ENCODE measurements around the gene RMND5A. TPM values are rescaled to one million over a fixed set of nuclear protein-coding genes. Genes with fewer than 3 reads are reported as not detected.

Gene RMND5A, protein sequence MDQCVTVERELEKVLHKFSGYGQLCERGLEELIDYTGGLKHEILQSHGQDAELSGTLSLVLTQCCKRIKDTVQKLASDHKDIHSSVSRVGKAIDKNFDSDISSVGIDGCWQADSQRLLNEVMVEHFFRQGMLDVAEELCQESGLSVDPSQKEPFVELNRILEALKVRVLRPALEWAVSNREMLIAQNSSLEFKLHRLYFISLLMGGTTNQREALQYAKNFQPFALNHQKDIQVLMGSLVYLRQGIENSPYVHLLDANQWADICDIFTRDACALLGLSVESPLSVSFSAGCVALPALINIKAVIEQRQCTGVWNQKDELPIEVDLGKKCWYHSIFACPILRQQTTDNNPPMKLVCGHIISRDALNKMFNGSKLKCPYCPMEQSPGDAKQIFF
- total RNA-seq = 93.2 TPM

DNA sequence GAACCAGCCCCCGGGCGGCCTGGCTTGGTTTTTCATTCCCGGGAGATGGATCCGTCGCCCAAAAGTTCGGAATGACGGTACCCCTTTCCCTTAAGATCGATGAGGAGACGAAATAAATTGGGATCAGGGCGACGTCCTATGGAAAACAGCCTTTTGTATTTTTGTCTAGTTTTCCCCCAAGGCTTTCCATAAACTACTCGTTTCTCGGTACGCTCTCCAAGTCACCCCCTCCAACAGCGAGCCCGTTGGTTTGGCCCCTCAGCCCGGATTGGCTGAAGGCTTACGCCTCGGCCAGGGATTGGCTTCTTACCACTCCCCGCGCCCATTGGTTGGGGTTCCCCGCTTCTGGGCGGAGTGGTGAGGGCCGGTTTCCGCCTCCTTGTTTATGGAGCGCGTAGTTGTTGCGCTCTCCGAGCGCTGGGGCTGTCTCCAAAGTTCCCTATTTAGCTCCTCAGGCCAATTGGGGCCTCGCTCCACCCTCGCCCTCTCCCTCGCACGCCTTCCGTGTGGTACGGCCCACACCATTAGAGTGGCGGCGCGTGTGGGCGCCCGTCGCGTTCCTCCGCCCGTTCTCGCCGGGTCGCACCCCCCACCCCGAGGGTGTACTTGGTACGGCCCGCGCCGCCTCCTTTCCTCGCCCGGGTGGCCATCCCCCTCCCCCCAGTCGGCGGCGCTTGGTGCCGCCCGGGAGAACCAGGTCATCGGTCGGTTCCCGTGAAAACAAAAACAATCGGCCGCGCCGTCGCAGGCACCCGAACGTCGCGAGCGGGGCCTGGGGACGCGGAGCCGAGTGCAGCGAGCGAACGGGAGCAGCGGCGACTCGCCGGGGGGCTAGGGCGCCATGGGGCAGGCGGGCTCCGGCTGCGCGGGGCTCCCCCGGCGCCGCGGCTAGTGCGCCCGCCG, at the start of gene RMND5A:
Gene RMND5A, plus strand, starts transcription at position 655 of the 903 bp plus-strand sequence. CDS start 377 bp downstream, outside the sequence.

DNA sequence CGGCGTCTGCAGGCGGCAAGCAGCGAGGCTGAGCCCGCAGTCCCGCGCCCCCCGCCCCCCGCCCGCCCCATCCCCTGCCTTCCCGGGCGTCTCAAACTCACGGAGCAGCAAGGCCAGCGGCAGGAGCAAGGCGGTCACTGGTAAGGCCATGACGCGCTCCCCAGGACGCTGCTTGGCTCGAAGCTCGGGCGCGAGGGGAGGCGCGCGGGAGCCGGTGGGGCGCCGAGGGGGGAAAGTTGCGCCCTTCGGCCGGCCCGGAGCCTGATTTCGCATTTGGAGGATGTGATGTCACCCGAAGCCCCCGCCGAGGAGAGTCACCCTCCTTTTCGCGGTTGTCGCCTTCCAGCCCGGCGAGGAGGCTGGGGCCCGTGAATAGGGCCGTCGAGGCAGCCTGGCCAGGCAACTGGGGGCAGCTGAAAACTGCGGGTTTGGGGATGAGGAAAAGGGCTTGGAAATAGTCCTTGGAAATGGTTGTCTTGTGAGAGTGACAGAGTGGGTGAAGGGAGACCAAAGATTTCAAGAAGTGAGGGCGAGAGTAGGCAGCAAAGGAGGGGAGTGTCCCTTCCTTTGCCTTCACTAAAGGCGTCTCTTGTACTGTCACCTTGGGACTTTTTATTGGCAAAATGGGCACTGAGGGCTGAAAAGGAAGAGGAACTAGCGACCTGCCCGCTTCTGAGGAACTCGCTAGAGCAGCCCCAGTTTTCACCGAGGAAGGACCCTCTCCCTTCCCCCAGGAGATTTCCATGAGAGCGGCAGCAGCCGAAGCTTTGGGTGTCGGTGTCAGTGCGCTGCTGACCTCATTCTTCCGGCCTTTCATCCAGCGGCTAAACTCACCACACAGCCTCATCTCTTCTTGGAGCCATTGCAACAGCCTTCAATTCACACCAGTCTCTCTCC, 70.8 kb downstream of the RMND5A start, which contains the start of gene CD8A:
Gene CD8A, minus strand, starts transcription at position 238 of the 897 bp plus-strand sequence. Its CDS starts 88 bp downstream, at position 150.

Other genes with a start within 250 kb of the RMND5A start
- 61.4 TPM for gene CHMP3, start 156.8 kb upstream of the RMND5A start, total RNA-seq
- gene RNF103, start 96.4 kb upstream of the RMND5A start, total RNA-seq = 45.1 TPM
- 0.27 TPM for gene CD8A, start 70.6 kb downstream of the RMND5A start, total RNA-seq
- 0.71 TPM for gene CD8B, start 141.6 kb downstream of the RMND5A start, total RNA-seq
- 8.6 TPM for gene RGPD1, start 221.8 kb downstream of the RMND5A start, total RNA-seq